Calu3 (cell line): ENCODE measurements around the gene EVA1C. TPM values are rescaled to one million over a fixed set of nuclear protein-coding genes. Genes with fewer than 3 reads are reported as not detected.
"Not testable (repeated sequence)": the region's sequence is repeated elsewhere in the genome, so short reads cannot be mapped to it uniquely, and the experiment has no call there.

ENCODE experiments used
- BruUV-seq: library from RNA; stranded (reverse); fragments of 400-500 nt; replicated peaks from 2 replicates; lab custom pipeline; 2021; lab: Mats Ljungman, UMichigan
- CTCF ChIA-PET: fragments of 300-600 bp; sonication (Branson Sonifier 250); formaldehyde crosslinking; loops from one replicate; lab custom pipeline; 2022; ENCODE audit warnings: antibody characterized with exemption; lab: Charles Lee
- DNase-seq: peaks from one replicate; pipeline ENCODE4 v3.0.0; 2022
- H3K27ac Mint-ChIP-seq: one replicate; pipeline ENCODE4 v1.8.0; 2022; ENCODE audit warnings: mixed read lengths; ENCODE audit not compliant: unreplicated experiment
- H3K27me3 Mint-ChIP-seq: one replicate; pipeline ENCODE4 v1.8.0; 2022; ENCODE audit warnings: mixed read lengths; ENCODE audit not compliant: unreplicated experiment
- H3K36me3 Mint-ChIP-seq: one replicate; pipeline ENCODE4 v1.8.0; 2022; ENCODE audit warnings: mild to moderate bottlenecking, moderate library complexity, mixed read lengths; ENCODE audit not compliant: insufficient read depth, unreplicated experiment
- H3K4me1 Mint-ChIP-seq: one replicate; pipeline ENCODE4 v1.8.0; 2022; ENCODE audit warnings: mild to moderate bottlenecking, low read depth, mixed read lengths; ENCODE audit not compliant: unreplicated experiment
- H3K4me3 Mint-ChIP-seq: one replicate; pipeline ENCODE4 v1.8.0; 2022; ENCODE audit warnings: mild to moderate bottlenecking, low read depth, moderate library complexity, mixed read lengths; ENCODE audit not compliant: unreplicated experiment
- H3K9me3 Mint-ChIP-seq: one replicate; pipeline ENCODE4 v1.8.0; 2022; ENCODE audit warnings: low read depth, mixed read lengths; ENCODE audit not compliant: unreplicated experiment
- CTCF ChIP-seq: fragments of 200-600 bp; IDR thresholded peaks from one replicate; pipeline ENCODE4 v1.8.0; 2022; ENCODE audit warnings: antibody characterized with exemption; ENCODE audit not compliant: unreplicated experiment
- intact Hi-C: fragments of 100-400 bp; cut with micrococcal nuclease; formaldehyde crosslinking; loops from one replicate; pipeline ENCODE4 v1.10.0; 2022; ENCODE audit not compliant: unreplicated experiment
- total RNA-seq: library from RNA; stranded (reverse); gene quantifications from 2 replicates; pipeline ENCODE4 v1.2.3, GENCODE V29; 2022

Gene EVA1C
- total RNA-seq, 1 experiment from 2014 or later, result 1.4 TPM

- Mint-ChIP-seq H3K4me3 (no peak overlapping the region), H3K9me3 (peaks cover 3% of the 10 kb centered on the region), H3K27me3 (peaks cover 13% of the 10 kb centered on the region), H3K27ac (no peak overlapping the region), H3K36me3 (no peaks in the 10 kb centered on the region), H3K4me1 (no peaks in the 10 kb centered on the region)
- intact Hi-C loops, result no loop called here
- CTCF ChIA-PET, result no interaction called here
- no peak for DNase-seq
- BruUV-seq, result no TSS peak
- TF ChIP-seq CTCF, result no peak
Observed at GRCh38 chr21:32426066-32426465, 13.6 kb downstream of the EVA1C start.

GRCh38 chr21:32426592-32427051, 14.1 kb downstream of the EVA1C start:
- Mint-ChIP-seq H3K27me3 (peaks cover 13% of the 10 kb centered on the region), H3K9me3 (peaks cover 3% of the 10 kb centered on the region), H3K36me3 (no peaks in the 10 kb centered on the region), H3K4me3 (no peak overlapping the region), H3K27ac (no peak overlapping the region), H3K4me1 (no peaks in the 10 kb centered on the region)
- DNase-seq, result no peak
- intact Hi-C loops, result no loop called here
- no TSS peak for BruUV-seq
- no peak for TF ChIP-seq CTCF
- CTCF ChIA-PET, result no interaction called here

- TF ChIP-seq CTCF, result no peak
- CTCF ChIA-PET, result interaction anchor here (0.6 kb wide), 1 partner anchor 30 kb away, joined by 4 read pairs; no protein-coding TSS in a partner anchor
- Mint-ChIP-seq H3K36me3 (peaks cover 4% of the 10 kb centered on the region), H3K9me3 (no peaks in the 10 kb centered on the region), H3K27me3 (peaks cover 13% of the 10 kb centered on the region), H3K4me3 (no peak overlapping the region), H3K4me1 (peaks cover 12% of the 10 kb centered on the region), H3K27ac (no peak overlapping the region)
- BruUV-seq, result no TSS peak
- DNase-seq, result no peak
- intact Hi-C loops, result no loop called here
Observed at GRCh38 chr21:32427958-32428623, 15.6 kb downstream of the EVA1C start.

GRCh38 chr21:32432982-32433660, 20.6 kb downstream of the EVA1C start:
- H3K9me3 Mint-ChIP-seq, H3K36me3 Mint-ChIP-seq, CTCF ChIA-PET, BruUV-seq: not testable (repeated sequence)
- peak; percentile 62 for DNase-seq
- Mint-ChIP-seq H3K27me3 (peaks cover 14% of the 10 kb centered on the region), H3K4me1 (peaks cover 19% of the 10 kb centered on the region), H3K27ac (peak overlapping the region; percentile 75), H3K4me3 (peak overlapping the region; percentile 21)
- intact Hi-C loops, result loop anchor here (2.0 kb wide), 1 partner anchor 44 kb away; no protein-coding TSS in a partner anchor
